SJCRH30 (cell line): ENCODE measurements around the gene SRSF3. TPM values are rescaled to one million over a fixed set of nuclear protein-coding genes. Genes with fewer than 3 reads are reported as not detected.

Source experiments
- total RNA-seq: library from RNA; depleted of rRNA; stranded (reverse); fragments of >200 nt; shearing (Covaris generic); gene quantifications from 2 replicates; pipeline ENCODE4 v1.2.3, GENCODE V29; 2014; rRNA removed

Gene SRSF3
- total RNA-seq, 1 experiment from 2014 or later = 493 TPM

Other genes starting within 250 kb of the SRSF3 start
- not detected in 2 replicates for gene ETV7, start 206.7 kb upstream of the SRSF3 start, total RNA-seq
- gene PXT1, start 151.5 kb upstream of the SRSF3 start, total RNA-seq = 0.08 TPM in 1 of 2 replicates, not detected in the other
- gene KCTD20, start 151.4 kb upstream of the SRSF3 start, total RNA-seq = 61.6 and 64.1 TPM in 2 replicates
- gene STK38, start 46.9 kb upstream of the SRSF3 start, total RNA-seq = 26.9 and 27.6 TPM in 2 replicates
- 56.1 and 57.8 TPM in 2 replicates for gene CDKN1A, start 84.4 kb downstream of the SRSF3 start, total RNA-seq
- gene RAB44, start 103.5 kb downstream of the SRSF3 start, total RNA-seq = not detected in 2 replicates
- gene CPNE5, start 245.1 kb downstream of the SRSF3 start, total RNA-seq = 0.57 TPM in 1 of 2 replicates, not detected in the other